SKM-1 treated with dmso at 0.1 percent for 144 hours (cell line): ENCODE measurements around the gene SLC24A3.
"Not testable (repeated sequence)": the region's sequence is repeated elsewhere in the genome, so short reads cannot be mapped to it uniquely, and the experiment has no call there.

ENCODE experiments used
- DNase-seq: peaks from one replicate; lab custom pipeline; 2025; ENCODE audit not compliant: unreplicated experiment; lab: John Stamatoyannopoulos, UW

SLC24A3 gene

GRCh38 chr20:19616620-19617019, 404.2 kb downstream of the SLC24A3 start:
- no peak for DNase-seq

- no peak for DNase-seq
Measured at GRCh38 chr20:19617256-19617655, 404.8 kb downstream of the SLC24A3 start.

DNA sequence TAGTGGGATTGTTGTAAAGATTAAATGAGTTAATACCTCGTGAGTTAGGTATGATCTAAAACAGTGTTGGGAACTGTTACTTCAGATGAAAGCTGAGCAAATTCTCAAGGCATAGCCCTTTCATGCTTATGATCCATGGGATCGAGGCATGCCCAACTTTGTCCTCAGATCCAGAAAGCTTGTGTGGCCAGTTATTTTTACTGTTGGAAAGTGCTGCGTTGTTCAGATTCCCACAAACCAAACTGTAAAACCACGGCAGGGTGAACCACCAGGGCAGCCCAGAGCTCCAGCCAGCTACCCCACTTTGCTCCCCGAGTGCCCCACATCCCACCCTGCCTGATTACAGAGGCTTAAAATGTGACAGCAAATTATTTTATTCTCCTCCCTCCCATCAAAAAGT, 406.3 kb downstream of the SLC24A3 start:
- no peak for DNase-seq

GRCh38 chr20:19619904-19620430, 407.5 kb downstream of the SLC24A3 start:
- DNase-seq: no peak

DNA sequence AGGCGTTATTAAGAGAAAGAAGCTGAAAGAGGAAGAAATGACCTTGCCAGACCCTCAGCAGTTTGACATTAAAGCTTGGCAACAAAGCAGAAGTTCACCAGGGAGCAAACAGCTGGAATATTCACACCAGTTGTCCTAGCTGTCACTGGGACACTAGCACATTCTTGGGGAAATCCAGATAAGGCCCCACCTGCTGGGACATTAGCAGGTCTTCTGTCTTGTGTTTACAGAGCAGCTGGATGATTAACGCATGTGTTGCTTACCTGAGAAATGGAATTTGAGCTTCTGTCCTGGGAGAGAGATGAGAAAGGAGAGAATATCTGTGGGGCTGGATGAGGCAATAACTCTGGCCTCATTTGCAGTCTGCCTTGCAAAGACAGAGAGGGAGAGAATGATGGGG, 408.0 kb downstream of the SLC24A3 start:
- DNase-seq: no peak

DNA sequence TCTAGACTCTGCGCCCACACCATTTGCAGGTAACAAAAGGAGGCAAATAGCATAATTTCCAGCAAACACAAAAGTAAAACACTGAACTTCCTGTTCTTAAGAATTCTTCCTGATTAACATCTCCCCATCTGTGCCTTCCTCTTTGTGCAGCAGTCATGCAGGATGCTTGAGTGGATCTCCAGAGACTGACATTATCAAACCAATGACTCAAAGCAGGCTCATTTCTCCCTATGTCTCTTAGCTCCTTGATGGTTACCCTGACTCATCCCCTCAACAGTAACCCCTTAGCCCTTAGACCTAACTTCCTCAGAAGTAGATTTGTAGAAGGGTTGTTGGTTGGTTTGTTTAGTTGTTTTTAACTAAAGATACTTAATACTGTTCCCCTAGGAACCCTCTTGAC, 408.6 kb downstream of the SLC24A3 start:
- DNase-seq: no peak

DNA sequence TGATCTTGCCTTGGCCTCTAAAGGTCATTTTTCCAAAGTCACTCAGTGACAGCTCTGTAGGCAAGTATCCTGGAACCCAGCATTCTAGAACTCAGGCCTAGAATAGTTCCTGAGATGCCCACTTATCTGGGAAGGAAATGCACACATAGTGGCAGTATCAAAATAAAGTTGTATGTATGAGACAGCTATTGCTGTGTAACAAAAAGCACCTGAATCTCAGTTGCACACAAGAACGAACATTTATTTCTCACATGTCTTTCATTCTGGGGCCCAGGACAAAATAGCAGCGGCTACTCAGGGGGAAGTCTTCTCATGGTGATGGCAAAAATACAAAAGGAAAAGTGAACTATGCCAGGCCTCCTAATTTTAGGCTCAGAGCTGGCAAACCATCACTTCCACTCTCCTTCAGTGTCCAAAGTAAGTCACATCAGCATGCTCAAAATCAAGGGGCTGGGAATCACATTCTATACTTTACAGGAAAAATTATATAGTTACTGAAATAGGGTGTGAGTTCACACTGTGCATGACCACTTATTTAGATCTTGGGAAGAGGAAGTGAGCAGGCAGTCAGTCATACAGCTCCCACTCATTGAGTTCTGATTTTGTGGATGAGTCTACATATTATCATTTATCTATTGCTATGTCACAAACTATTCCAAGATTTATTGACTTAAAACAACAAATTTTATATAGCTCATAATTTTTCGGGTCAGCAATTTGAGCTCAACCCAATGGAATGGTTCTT, 412.0 kb downstream of the SLC24A3 start:
- DNase-seq: no peak

DNA sequence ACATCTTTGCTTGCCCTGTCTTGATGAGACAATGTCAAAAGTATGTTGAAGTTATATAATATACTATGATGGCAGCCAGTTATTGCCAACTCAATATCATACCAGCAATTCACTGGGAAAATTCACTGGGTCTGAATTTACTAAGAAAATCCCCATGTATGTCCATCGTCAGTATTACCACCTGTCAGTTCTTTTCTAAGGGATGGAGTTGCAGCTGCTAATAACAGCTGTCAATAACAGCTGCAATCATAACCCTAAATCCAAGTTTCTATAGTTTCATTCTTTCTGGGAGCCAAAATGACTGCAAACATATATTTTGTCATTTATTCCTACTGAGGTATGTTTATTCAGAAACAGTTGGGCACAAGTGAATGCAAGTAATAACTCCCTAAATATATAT, 413.0 kb downstream of the SLC24A3 start:
- no peak for DNase-seq

DNA sequence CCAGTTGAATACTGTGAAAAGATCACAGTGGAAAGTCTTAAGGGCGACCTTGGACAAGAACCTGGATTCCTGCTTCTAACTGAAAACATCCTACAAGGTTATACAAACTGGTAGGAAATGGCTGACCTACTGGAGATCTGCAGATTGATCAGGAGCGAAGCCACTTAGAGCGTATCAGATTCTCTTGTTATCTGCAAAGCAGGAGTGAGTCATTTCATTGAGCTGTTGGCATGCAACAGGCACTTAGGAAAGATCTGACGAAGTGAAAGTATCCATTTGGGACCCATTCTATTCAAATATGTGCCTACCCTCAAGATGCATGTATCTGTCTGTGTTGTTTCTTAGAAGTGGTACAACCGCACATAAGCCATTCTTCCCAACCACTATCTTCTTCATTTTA, 414.5 kb downstream of the SLC24A3 start:
- no peak for DNase-seq

- DNase-seq: peak; percentile 34
Measured at GRCh38 chr20:19628570-19629134, 416.2 kb downstream of the SLC24A3 start.

- no peak for DNase-seq
Measured at GRCh38 chr20:19631410-19631809, 419.0 kb downstream of the SLC24A3 start.

- DNase-seq: no peak
Measured at GRCh38 chr20:19633985-19634384, 421.5 kb downstream of the SLC24A3 start.

DNA sequence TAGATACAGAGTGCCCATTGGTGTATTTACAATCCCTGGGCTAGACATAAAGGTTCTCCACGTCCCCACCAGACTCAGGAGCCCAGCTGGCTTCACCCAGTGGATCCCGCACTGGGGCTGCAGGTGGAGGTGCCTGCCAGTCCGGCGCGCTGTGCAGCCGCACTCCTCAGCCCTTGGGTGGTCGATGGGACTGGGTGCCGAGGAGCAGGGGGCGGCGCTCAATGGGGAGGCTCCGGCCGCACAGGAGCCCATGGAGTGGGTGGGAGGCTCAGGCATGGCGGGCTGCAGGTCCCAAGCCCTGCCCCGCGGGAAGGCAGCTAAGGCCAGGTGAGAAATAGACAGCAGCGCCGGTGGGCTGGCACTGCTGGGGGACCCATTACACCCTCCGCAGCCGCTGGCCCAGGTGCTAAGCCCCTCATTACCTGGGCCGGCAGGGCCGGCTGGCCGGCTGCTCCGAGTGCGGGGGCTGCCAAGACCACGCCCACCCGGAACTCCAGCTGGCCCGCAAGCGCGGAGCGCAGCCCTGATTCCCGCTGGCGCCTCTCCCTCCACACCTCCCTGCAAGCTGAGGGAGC, 427.1 kb downstream of the SLC24A3 start:
- not testable (repeated sequence) for DNase-seq

GRCh38 chr20:19642860-19643259, 430.4 kb downstream of the SLC24A3 start:
- DNase-seq: no peak

DNA sequence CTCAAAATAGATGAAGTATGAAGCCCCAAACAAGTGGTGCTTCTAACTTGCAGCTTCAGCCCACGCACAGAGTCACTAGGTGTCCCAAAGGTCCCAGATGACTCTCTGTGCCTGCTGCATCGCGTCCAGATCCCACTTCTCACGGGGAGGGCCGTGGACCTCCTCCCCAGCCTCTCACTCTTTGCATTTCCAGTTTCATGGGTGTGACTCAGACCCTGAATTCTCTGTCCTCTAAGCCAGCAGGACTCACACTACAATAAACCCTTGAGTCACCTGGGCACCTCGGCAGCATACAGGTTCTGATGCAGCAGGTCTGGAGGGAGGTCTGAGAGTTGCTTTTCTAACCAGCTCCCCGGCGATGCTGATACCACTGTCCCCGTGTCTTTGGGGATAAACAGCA, 431.6 kb downstream of the SLC24A3 start:
- DNase-seq: no peak

DNA sequence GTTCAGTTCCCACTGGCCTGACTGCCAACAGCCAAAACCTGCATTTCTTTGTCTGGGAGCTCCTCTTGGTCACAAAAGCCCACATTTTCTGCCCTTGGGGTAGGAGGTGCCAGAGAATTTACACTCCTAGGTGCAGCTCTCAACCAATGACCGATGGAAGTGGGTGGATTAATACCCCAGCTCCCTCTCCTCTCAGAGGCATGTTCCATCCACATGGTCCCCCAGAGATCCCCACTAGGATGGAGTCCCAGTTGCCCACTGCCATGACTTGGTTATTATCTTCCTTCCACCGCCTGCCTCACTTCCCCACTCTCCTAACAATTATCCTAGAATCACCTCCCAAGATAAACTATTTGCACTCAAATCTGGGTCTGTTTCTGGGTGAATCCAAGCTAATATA, 434.5 kb downstream of the SLC24A3 start:
- no peak for DNase-seq

DNA sequence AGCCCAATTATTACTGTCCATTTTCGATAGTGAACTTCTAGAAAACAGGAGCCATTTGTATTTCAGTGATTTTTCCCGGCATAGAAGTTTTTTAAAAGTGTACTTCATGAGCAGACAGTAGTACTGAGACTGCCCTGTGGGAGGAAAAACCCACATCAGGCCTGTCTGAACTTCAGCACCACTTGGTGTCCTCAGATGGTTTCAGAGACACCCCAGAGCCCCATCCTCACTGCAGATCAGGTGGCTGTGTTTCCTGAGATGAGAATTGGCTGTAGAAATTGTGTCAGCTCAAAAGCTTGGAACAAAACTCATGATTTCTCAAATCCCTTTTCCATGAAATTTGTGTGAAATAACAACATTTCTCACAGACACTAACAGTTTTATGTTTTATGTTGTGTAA, 435.6 kb downstream of the SLC24A3 start:
- no peak for DNase-seq

DNA sequence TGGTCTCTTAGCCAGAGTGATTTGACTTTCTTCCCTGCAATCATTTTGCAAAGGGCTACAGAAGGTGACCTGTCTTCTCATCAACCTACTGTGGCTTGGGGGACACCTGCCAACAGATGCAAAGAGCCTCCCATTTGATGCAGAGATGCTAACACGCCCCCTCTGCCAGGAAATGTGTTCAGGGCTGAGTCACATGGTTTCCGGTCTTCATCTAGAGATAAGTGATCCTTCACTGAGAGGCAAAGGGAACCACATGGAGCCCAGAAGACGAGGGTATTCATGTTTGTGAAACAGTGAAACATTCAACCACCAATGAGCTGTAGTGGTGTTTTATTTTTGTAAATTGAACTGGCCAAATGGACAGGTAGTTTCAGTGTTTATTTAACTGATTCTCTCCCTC, 436.6 kb downstream of the SLC24A3 start:
- no peak for DNase-seq

DNA sequence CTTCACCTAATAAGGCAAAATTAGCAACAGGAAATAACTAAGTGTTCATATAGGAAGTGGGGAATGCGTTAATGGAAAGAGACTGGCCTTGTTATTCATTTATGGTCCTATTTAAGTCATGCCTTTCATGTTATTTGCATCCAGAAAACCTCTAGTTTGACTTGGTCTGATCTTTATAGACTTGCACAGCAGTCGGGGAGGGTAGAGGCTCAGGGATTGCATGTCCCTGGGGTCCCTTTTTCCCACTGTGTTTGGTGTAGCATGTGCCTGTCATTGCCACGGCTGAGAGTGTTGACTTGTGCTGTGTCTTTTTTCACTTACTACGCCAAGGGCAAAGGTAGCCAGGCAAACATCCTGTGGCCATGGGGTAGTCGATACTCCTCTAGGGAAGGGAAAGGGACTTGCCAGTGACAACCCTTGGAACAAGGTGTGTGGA, 440.2 kb downstream of the SLC24A3 start:
- DNase-seq: no peak

DNA sequence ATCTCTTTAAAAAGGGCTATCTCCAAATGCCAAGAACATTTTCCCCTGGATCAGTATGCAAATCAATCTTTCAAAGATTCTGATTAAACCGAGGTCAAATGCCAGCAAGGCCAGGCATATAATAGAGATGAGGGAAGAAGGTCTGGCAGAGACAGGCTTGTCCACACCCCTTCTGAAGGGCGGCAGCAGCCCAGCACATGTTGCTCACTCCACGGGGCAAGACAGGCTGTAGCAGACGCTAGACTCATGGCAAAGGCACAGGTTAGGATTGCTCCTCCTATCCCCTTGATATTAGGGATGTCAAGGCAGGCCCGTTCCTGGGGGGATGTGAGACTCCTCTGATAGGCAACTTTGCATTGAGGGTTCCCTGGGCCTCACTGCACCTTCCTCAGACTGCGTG, 440.9 kb downstream of the SLC24A3 start:
- no peak for DNase-seq

DNA sequence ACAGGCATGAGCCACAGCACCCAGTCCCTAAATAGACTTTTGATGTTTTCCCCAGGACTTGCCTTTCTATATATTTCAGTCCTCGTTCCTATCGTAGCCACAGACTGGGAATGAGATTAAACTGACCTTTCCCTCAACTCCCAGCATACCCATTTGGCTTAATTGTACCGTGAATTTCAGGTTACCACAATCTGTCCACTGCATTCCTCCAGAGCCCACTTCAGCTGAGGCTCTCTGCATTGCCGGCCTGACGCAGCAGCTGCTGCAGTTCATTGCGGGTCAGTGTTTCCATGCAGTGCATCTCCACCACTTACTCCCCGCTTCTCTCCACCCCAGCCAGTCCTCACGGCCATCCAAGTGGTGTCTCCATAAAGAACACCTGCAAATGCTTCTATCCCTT, 442.5 kb downstream of the SLC24A3 start:
- no peak for DNase-seq

DNA sequence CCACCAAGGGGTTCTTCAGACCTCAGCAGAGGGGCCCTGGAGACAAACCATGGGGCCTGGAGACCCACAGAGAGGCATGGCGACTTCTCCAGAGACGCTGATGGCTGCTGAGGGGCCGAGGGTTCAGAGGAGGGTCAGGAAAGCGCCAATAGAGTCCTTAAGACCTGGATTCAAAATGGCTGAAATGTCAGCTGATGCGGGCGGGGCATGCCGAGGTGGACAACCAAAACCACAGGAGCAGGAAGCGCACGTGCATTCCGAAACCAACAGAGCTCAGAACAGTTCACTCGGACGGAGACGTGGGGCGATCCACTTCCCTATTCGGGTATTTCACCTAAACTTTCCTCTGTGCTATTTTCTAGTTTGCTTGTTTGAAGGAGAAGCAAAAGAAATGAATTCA, 445.7 kb downstream of the SLC24A3 start:
- DNase-seq: no peak
